Right atrium auricular region (tissue), 2 donors: ENCODE results near the gene RFTN1. TPM values are rescaled to one million over a fixed set of nuclear protein-coding genes. Genes with fewer than 3 reads are reported as not detected.

Experiments
- DNase-seq: peaks from one replicate; pipeline ENCODE4 v3.0.0-alpha.2; 2019; ENCODE audit warnings: low spot score
- H3K27ac ChIP-seq, 2 donors: fragments of 200-600 bp; sonication (generic); 1 replicate in 1 of 2; 2 replicates in 1 of 2; pipeline ENCODE4 v1.5.1; 2016 to 2019
- H3K27me3 ChIP-seq, 2 donors: fragments of 200-600 bp; sonication (generic); one replicate each; pipeline versions ENCODE4 v1.5.1 to v1.6.0; 2017 to 2019
- H3K36me3 ChIP-seq: fragments of 200-600 bp; sonication (generic); one replicate; pipeline ENCODE4 v1.5.1; 2016
- H3K4me1 ChIP-seq, 2 donors: fragments of 200-600 bp; sonication (generic); one replicate each; pipeline versions ENCODE4 v1.5.1 to v1.6.0; 2017 to 2019
- H3K4me3 ChIP-seq, 2 donors: fragments of 200-600 bp; sonication (generic); 1 replicate in 1 of 2; 2 replicates in 1 of 2; pipeline ENCODE4 v1.5.1; 2017 to 2019; ENCODE audit warnings: mild to moderate bottlenecking in 1 of 2, moderate library complexity in 1 of 2
- H3K9me3 ChIP-seq, 2 donors: fragments of 200-600 bp; sonication (generic); one replicate each; pipeline ENCODE4 v1.5.1; 2019
- total RNA-seq, 2 donors: library from RNA; depleted of rRNA; stranded (reverse); fragments of >200 nt; gene quantifications; one replicate each; pipeline ENCODE4 v1.1.0, GENCODE V29; 2016
- TF ChIP-seq, protein P1 (sequence below), 2 donors: fragments of 200-600 bp; sonication (generic); IDR thresholded peaks; one replicate each; pipeline ENCODE4 v1.5.1; 2019; ENCODE audit warnings: antibody characterized with exemption in 2 of 2

RFTN1 gene
- total RNA-seq, 2 donors from 2014 or later = 15.9 to 33.6 TPM

DNA sequence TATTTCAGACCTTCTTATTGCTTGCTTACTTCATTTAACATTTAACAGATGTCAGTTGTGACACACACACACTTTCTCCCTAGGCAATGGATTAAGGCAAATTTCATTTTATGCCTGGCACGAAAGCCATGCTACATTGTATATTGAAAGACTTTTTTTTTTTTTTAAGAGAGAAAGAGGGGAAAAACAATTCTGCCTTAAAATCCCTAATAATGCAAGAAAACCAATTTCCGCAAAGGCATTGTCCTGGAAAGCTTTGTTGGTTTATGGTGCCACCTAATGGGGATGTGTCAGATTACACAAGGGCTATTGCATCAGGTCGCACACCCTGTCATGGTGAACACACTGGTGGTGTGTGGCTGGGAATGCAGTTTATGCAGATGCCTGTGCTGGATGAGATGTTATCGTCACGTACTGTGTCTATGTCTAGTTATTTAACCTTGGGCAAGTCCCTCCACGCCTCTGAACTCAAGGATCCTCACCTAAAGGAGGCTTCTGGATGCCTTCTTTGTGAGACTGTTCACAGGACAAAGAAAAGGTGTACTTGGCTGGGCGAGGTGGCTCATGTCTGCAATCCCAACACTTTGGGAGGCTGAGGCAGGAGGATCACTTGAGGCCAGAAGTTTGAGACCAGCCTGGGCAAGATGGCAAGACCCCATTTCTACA lies 37.3 kb upstream of the RFTN1 start:
- Histone ChIP-seq H3K4me3 (peak overlapping the region in 1 of 2 donors; percentile 4), H3K36me3 (no peaks in the 10 kb centered on the region), H3K4me1 (no peaks in the 10 kb centered on the region), H3K27ac (peak overlapping the region in 1 of 2 donors; percentile 18), H3K9me3 (no peaks in the 10 kb centered on the region), H3K27me3 (no peaks in the 10 kb centered on the region)
- DNase-seq = peak; percentile 80
- TF ChIP-seq, protein P1, sequence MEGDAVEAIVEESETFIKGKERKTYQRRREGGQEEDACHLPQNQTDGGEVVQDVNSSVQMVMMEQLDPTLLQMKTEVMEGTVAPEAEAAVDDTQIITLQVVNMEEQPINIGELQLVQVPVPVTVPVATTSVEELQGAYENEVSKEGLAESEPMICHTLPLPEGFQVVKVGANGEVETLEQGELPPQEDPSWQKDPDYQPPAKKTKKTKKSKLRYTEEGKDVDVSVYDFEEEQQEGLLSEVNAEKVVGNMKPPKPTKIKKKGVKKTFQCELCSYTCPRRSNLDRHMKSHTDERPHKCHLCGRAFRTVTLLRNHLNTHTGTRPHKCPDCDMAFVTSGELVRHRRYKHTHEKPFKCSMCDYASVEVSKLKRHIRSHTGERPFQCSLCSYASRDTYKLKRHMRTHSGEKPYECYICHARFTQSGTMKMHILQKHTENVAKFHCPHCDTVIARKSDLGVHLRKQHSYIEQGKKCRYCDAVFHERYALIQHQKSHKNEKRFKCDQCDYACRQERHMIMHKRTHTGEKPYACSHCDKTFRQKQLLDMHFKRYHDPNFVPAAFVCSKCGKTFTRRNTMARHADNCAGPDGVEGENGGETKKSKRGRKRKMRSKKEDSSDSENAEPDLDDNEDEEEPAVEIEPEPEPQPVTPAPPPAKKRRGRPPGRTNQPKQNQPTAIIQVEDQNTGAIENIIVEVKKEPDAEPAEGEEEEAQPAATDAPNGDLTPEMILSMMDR (IDR thresholded peaks at IDR 0.05) = peak; percentile 72 to 93

DNA sequence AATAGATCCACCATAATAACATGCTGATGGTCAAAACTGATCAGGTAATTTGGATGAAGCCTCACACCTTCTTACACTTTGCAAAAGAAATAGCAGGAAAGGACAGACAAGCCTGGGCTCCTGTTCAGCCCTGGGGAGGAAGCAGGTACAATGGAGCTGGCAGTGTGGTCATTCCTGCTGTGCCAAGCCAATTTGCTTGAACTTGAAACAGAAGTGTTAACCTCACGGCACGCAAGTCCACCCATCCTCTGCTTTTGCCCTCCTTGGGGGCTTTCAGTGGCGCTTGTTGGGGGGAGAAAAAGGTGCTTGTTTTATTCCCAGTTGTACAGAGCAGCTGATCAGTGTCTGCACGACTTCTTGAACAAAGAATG lies 36.8 kb upstream of the RFTN1 start:
- H3K4me3 ChIP-seq = peak overlapping the region in 1 of 2 donors; percentile 4
- DNase-seq = no peak
- no peaks in the 10 kb centered on the region for H3K36me3 ChIP-seq
- H3K27ac ChIP-seq = peak overlapping the region in 1 of 2 donors; percentile 18
- no peaks in the 10 kb centered on the region for H3K9me3 ChIP-seq
- TF ChIP-seq, protein P1 (IDR thresholded peaks at IDR 0.05) = no peak
- no peaks in the 10 kb centered on the region for H3K27me3 ChIP-seq
- no peaks in the 10 kb centered on the region for H3K4me1 ChIP-seq

DNA sequence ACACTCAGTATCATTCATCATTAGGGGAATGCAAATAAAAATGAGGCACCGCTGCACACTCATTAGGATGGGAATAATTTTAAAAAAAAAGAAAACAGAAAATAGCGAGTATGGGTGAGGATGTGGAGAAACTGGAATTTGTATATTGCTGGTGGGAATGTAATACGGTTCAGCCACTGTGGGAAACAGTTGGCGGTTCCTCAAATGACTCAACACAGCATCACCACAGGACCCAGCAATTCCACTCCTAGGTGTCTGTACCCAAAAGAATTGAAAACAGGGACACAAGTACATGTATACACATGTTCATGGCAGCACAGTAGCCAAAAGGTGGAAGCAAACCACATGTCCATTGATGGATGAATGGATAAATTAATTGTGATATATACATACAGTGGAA lies 35.2 kb upstream of the RFTN1 start:
- Histone ChIP-seq H3K4me1 (peaks cover 0 to 9% of the 10 kb centered on the region in 2 donors), H3K27ac (no peak overlapping the region), H3K36me3 (no peaks in the 10 kb centered on the region), H3K4me3 (no peak overlapping the region), H3K27me3 (no peaks in the 10 kb centered on the region), H3K9me3 (no peaks in the 10 kb centered on the region)
- TF ChIP-seq, protein P1 (IDR thresholded peaks at IDR 0.05) = no peak
- no peak for DNase-seq

DNA sequence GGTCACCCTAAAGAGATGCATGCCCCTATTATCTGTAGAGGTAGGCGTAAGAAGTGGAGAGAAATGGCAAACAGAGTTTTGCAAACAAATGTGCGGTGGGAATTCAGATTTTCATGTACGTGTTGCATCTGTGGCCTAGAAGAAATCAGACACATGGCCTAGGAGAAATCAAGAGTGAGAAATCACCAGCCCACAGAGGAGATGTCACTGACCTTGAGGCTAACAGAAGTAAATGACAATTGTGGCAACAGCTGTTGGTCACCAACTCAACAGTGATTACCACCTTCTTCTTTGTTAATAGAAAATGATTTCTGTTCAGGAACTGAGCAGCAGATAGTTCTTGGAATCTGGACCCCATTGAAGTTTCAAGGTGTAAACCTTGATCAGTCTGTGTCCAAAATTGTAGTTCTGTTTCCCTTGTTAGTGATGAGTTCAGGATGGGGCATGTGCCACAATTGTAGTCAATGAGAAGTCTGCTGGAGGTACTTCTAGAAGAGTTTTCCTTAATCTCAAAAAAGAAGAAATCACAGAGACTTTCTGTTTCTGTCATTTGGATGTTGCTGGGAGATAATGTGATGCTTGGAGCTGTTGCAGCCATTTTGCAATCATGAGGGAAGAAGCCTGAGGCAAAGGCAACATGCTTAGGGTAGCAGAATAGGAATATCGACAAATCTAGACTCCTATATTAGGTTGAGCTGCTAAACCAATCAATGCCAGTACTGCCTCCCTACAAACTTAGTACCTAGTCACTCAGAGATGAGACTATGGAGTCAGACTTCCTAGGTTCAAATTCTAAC lies 34.3 kb upstream of the RFTN1 start:
- no peak for DNase-seq
- H3K4me3 ChIP-seq = no peak overlapping the region
- peaks cover 0 to 9% of the 10 kb centered on the region in 2 donors for H3K4me1 ChIP-seq
- no peaks in the 10 kb centered on the region for H3K36me3 ChIP-seq
- H3K27ac ChIP-seq = peak overlapping the region; percentile 27 to 48
- no peaks in the 10 kb centered on the region for H3K27me3 ChIP-seq
- TF ChIP-seq, protein P1 (IDR thresholded peaks at IDR 0.05) = no peak
- no peaks in the 10 kb centered on the region for H3K9me3 ChIP-seq

DNA sequence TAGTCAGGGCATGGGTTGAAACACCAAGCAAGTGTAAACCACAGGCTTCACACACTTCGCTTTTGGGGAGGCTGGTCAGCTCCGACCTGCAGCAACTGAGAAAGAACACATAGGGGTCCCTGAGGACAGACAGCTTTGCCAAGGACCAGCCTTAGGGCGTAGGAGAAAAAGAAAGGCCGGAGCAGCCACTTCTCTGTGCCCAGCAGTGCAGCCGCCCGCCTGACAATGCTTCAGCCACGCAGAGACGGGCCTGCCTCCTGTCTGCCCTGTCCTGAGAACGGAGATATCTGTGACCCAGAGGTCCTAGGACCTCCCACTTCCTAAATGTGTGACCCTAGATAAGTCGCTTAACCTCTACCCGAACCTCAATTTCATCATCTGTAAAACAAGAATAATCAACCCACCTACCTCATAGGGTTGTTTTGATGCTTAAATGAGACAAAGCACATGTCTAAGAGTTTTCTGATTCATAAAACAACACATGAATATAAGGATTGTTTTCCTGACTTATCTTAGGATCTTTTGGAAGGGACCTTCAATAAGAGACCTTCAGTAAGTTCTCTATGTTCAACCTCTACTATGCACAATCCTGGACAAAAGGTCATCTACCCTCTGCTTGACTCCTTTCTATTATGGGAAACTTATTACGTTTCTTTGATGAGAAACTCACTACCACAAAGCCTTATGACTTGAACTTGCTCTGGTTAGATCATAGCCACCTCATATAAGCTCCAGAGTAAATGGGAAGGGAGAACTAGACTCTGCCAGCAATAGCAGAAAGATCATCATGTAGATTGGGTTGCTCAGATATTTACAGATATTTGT lies 32.9 kb upstream of the RFTN1 start:
- Histone ChIP-seq H3K27ac (peak overlapping the region; percentile 48 to 49), H3K36me3 (no peaks in the 10 kb centered on the region), H3K4me1 (peaks cover 0 to 9% of the 10 kb centered on the region in 2 donors), H3K9me3 (no peaks in the 10 kb centered on the region), H3K27me3 (no peaks in the 10 kb centered on the region), H3K4me3 (no peak overlapping the region)
- no peak for DNase-seq
- TF ChIP-seq, protein P1 (IDR thresholded peaks at IDR 0.05) = no peak
